HG03095 (cell line): Measurements from ENCODE around the gene COL6A2.
"Not testable (repeated sequence)": the region's sequence is repeated elsewhere in the genome, so short reads cannot be mapped to it uniquely, and the experiment has no call there.

Experiments used
- ATAC-seq: cut with Tn5 transposase; IDR thresholded peaks from one replicate; pipeline ENCODE4 v1.9.1; 2021; ENCODE audit warnings: moderate library complexity; ENCODE audit not compliant: unreplicated experiment

The COL6A2 gene

DNA sequence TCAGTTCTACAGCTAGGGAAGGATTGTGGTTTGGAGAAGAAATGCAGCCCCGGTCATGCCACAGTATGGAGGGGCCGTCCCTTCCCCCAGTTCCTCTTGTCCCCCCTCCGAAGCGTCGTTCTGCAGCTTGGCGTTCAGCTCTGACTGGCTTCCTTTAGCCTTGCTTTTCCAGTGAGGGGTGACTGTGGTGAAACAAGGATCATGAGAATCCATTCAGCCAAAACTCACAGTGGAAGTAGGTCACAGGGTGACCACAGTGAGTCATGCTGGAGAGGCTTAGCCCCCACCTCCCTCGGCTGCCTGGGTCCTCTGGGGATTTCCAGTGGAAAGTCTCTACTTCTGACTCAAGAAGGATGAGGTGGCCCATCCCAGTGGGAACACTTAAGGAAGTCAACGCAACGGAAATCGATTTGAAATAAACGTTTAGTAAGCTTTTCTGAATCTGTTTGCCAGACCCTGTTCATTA lies 37.3 kb upstream of the COL6A2 start:
- no peak for ATAC-seq

GRCh38 chr21:46061063-46061462 lies 36.8 kb upstream of the COL6A2 start:
- no peak for ATAC-seq

- ATAC-seq = no peak
Measured at GRCh38 chr21:46061518-46061917, 36.4 kb upstream of the COL6A2 start.

DNA sequence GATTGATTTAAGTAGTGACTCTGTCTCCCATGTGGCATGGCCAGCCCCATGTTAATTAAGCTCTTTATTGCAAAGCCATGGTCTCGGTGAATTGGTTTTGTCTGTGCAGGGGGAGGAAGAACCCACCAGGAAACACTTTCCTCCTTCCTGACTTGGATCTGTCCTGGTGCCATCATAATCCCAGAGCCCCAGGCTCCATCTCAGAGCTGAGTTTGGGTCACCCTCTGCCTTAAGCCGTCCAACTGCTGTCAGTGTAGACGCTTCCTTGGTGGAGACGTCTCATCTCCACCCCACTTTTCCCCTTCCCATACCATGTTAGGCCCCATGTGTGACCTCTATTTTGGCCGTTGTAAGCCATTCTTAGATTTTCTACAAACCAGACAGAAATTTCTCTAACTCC lies 36.0 kb upstream of the COL6A2 start:
- no peak for ATAC-seq

DNA sequence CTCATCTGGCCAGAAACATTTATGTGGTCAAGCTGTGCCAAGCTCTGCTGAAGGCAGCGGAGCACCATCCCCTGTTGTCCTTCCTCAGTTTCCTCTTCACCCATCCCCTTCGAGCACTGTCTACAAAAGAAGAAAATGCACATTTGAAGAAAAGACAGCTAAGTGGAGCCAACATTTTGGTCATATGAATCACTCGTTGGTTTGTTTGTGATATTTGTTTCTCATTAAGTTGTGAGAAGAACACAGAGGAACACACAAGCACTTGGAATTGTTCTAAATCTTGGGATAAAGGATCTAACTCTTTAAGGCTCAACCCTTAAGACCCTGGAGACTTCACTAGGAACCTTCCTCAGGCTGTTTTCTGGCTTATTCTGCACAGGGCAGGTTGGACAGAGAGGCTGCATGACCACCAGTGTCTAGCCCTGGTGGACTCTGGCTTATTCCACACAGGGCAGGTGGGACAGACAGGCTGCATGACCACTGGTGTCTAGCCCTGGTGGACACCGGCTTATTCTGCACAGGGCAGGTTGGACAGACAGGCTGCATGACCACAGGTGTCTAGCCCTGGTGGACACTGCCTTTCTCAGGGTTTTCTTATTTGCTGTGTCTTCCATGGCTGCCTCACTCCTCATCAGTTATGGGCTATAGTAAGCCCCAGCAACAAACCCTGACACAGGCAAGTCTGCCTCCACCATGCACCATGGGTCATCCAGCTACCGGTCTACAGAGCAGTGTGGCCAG lies 35.3 kb upstream of the COL6A2 start:
- no peak for ATAC-seq

- ATAC-seq = no peak
Measured at GRCh38 chr21:46063227-46063626, 34.7 kb upstream of the COL6A2 start.

DNA sequence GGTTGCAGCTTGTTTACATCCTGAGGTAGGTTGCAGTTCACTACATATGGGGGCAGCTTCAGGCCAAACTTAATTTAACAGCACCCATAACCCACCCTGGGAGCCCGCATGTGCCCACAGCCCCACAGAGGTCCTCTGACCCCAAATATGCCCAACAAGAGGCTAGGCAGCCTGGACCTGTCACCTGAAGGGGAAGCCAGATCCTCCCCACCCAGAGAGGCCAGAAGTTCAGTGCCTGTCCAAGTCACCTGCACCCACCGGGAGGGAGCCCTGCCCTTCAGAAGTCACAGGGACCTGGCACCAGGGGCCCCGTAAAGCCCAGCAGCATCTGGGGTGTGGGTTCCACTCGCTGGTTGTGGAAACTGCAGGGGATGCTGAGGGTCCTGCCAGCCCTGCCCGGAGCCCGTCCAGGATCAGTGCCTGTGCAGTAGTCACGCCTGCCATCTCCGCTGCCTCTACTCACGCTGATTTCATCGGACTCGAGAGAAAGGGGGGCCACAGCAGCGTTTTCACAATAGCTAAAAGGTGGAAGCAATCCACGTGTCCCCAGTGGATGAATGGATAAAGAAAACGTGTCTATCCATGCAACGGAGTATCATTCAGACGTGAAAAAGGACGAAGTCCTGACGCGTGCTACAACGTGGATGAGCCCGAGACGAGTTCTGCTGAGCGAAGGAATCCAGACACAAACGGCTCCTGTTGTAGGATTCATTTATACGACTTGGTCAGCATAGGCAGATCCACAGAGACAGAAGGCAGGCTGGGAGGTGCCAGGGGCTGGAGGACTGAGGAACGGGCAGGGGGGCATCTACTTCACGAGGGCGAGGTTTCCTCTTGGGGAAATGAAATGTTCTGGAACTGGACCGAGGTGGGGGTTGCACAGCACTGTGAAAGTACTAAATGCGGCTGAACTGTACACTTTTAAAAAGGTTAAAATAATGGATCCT lies 33.9 kb upstream of the COL6A2 start:
- no peak for ATAC-seq

DNA sequence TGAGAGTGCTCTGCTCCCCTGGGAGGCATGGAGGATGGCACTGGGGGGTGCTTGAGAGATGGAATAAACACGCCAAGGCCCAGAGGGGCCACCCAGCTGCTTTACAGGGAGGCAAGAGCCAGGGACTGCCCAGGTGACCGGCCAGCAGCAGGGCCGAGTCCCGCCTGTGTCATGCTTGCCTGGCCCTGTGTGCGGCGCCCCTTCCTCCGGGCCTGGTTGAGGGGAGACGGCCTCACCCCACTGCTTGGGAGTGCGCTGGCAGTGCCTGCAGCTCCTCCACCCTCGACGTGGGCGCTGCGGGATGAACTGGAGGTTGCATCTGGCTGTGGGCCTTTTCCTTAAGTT lies 33.1 kb upstream of the COL6A2 start:
- ATAC-seq = no peak

DNA sequence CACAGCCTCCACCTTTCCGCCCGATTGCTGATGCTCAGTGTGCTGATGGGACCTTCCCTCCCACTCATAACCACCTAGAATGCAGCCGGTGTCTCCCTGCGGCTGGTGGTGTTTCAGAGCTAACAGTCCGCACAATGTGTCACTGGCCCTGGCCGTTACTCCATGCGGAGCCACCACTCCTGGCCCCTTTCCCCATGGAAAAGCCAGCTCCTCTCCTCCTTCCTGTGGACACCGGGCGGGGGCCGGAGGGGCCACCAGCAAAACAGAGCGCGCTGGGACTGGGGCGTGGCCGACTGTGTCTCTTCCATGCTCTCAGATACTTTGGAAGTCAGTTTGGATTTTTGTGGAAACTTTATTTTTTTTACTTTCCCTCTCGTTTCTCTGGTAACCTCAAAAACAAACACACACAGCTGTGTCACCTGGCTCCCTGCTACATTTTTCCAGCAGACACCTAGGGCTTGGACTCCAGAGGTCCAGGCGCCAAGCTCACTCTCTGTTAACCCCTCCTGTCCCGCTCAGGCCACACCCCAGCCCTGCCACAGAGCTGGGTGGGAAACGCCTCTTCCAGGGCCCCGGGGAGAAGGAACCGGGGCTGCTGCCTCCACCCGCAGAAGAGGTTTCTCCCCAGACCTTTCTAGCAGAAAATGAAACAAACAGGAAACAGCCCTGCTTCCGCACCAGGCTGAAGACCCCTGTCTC lies 32.5 kb upstream of the COL6A2 start:
- ATAC-seq = no peak

- ATAC-seq = no peak
Measured at GRCh38 chr21:46065914-46066551, 31.9 kb upstream of the COL6A2 start.

DNA sequence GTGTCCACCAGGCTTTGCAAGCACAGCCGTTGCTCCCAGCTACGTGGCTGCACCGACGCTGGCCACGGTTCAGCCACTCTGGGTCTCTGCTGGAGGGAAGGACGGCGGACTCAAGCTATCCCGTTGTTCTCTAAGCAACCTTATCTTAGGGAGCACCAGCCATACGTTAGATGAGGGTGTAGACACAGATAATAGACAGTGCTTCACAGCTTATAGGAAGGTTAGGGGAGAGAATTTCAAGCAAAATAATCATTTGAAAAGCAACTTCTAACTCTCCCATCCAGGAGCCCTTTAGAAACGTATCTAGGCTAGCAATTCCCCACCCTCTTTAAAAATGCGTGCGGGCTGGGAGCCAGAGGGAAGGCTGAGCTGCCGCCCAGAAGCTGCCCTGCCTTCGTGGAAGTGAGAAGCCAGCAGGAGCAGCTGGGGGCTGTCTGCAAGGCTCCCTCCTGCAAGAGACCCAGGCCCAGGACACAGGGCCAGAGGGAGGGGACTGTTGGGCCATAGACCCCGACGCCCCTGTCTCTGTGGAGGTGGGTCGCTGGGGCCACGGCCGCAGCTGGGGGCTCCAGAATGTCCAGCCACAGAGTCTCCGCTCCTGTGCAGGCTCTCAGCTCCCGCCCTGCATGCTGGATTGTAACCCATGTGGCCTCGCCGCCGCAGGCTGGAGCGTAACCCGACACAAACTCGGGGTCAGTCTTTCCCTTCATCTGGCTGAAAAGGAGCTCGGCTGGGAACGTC lies 31.2 kb upstream of the COL6A2 start:
- ATAC-seq = no peak

DNA sequence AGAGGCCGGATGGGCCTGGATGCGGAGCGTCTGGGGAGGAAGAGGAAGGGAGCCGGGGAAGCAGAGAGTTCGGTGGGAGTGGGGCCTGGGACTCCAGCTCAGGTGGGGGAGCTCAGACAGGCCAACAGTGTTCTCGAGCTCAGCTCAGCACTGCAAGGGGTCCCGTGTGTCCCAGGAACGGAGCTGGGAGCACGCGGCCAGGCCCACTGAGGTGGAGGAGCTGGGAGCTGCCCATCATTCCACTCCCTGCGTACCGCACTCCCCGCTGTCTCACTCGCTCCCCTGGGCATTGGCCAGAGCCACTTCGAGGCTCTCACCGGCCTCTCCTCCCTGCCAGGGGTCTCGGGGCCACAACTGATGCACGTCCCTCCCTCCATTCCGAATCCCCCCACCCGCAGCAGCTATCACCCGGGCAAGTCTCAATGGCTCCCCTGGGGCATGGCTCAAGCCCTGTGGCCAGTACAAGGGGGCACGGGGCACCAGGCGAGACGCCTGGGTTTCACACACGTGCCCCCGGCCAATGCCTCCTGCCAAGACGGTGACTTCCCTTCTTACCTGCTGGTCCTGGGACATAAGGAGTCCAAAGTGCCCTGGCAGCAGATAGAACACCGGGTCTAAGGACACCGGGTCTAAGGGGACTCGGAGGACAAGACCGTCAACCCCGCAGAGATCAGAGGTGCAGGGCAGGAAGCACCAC lies 30.3 kb upstream of the COL6A2 start:
- ATAC-seq = no peak

- no peak for ATAC-seq
Measured at GRCh38 chr21:46068516-46069079, 29.3 kb upstream of the COL6A2 start.

DNA sequence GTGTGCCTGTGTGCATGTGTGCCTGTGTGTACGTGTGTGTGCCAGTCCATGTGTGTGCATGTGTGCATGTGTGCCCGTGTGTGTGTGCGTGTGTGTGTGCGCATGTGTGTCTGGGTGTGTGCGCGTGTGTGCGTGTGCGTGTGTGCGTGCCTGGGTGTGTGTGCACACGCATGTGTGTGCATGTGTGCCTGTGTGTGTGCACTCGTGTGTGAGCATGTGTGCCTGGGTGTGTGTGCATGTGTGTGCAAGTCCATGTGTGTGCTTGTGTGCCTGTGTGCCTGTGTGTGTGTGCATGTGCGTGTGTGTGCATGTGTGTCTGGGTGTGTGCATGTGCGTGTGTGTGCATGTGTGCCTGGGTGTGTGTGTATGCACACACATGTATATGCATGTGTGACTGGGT lies 28.7 kb upstream of the COL6A2 start:
- ATAC-seq = no peak

DNA sequence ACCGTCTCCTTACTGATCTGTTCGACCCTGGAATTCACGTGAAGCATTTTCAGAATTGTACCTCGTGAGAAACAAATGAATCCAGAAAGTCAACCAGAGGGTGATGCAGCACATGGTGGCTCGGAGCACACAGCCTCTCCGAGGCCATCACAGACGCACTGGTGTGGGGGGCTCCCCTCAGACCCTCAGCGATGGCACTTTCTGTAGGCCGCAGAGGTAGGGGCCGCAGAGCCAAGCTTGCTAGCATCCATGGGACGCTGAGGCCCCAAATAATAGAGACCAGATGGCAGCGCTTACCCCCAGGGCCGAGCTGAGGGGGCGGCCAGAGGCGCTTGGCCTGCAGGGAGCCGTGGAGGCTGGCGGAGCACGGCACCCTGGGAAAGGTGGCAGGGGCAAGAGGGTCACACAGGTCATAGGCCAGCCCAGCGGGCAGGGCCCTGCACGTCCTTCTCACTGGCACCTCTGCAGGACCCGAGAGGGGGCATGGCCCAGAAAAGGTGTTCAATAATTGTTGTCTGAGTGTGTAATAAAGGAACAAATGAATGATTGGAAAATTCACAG lies 28.1 kb upstream of the COL6A2 start:
- ATAC-seq = no peak

DNA sequence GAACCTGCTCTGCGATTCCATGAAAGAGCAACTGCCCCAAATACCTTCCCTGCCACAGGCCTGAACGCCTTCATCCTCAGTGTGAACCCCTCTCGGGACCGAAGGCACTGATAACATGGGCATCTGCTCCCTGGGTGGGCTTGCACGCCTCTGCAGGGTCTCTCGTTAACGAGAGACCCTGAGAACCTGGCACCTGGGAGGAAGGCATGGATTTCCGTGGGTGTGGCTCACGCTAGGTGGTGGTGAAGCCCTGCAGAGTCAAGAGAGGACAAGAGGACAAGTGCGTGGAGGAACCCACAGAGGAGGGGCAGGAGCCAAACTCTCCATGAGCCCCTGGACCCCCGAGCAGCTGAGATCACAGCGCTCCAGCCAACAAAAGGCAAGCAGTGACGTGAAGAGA lies 26.8 kb upstream of the COL6A2 start:
- ATAC-seq = no peak

DNA sequence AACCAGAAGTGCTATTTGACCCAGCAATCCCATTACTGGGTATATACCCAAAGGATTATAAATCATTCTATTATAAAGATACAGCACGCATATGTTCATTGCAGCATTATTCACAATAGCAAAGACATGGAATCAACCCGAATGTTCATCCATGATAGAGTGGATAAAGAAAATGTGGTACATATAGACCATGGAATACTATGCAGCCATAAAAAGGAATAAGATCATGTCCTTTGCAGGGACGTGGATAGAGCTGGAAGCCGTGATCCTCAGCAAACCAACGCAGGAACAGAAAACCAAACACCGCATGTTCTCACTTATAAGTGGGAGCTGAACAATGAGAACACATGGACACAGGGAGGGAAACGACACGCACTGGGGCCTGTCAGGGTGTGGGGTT lies 21.2 kb upstream of the COL6A2 start:
- ATAC-seq = not testable (repeated sequence)

- ATAC-seq = no peak
Measured at GRCh38 chr21:46077674-46078101, 20.2 kb upstream of the COL6A2 start.

GRCh38 chr21:46078322-46078977 lies 19.5 kb upstream of the COL6A2 start:
- ATAC-seq = no peak
